ENCODE results near the gene SPOCK1.

The SPOCK1 gene

DNA sequence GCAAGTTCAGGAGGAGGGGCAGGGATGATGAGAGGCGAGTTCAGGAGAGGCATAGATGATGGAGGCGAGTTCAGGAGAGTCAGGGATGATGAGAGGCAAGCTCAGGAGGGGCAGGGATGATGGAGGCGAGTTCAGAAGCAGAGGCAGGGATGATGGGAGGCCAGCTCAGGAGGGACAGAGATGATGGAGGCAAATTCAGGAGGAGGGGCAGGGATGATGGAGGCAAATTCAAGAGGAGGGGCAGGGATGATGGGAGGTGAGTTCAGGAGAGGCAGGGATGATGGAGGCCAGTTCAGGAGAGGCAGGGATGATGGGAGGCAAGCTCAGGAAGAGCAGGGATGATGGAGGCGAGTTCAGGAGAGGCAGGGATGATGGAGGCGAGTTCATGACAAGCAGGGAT lies 17.8 kb upstream of the SPOCK1 start:
- no peak overlapping the region for H3K4me3 ChIP-seq (replicated peaks; ENCODE audit: low read depth, low read length)
- TF ChIP-seq, protein P1, sequence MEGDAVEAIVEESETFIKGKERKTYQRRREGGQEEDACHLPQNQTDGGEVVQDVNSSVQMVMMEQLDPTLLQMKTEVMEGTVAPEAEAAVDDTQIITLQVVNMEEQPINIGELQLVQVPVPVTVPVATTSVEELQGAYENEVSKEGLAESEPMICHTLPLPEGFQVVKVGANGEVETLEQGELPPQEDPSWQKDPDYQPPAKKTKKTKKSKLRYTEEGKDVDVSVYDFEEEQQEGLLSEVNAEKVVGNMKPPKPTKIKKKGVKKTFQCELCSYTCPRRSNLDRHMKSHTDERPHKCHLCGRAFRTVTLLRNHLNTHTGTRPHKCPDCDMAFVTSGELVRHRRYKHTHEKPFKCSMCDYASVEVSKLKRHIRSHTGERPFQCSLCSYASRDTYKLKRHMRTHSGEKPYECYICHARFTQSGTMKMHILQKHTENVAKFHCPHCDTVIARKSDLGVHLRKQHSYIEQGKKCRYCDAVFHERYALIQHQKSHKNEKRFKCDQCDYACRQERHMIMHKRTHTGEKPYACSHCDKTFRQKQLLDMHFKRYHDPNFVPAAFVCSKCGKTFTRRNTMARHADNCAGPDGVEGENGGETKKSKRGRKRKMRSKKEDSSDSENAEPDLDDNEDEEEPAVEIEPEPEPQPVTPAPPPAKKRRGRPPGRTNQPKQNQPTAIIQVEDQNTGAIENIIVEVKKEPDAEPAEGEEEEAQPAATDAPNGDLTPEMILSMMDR (IDR thresholded peaks at IDR 0.05; ENCODE audit: insufficient read depth, low read length, poor library complexity, severe bottlenecking) = no peak
- no peaks in the 10 kb centered on the region for H3K36me3 ChIP-seq (ENCODE audit: control insufficient read depth, insufficient read depth, low read length)
- no peaks in the 10 kb centered on the region; the same call in 1 of the 2 replicates for H3K27me3 ChIP-seq (replicated peaks; ENCODE audit: control insufficient read depth, insufficient read depth, low read length)
- no peak for DNase-seq (ENCODE audit: extremely low read depth, insufficient read length)

DNA sequence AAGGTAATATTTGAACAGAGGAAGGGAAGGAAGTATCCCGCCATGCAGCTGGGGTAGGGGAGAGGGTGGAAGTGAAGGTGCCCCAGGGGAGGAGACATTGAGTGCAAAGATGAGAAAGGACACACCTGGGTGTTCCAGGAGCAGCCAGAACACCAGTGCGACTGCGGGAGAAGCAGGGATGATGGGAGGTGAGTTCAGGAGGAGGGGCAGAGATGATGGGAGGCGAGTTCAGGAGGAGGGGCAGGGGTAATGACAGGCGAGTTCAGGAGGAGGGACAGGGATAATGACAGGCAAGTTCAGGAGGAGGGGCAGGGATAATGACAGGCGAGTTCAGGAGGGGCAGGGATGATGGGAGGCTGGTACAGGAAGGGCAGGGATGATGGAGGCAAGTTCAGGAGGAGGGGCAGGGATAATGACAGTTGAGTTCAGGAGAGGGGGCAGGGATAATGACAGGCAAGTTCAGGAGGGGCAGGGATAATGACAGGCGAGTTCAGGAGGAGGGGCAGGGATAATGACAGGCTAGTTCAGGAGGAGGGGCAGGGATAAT lies 17.2 kb upstream of the SPOCK1 start:
- no peak for DNase-seq (ENCODE audit: extremely low read depth, insufficient read length)
- H3K4me3 ChIP-seq (replicated peaks; ENCODE audit: low read depth, low read length) = no peak overlapping the region
- no peaks in the 10 kb centered on the region; the same call in 1 of the 2 replicates for H3K27me3 ChIP-seq (replicated peaks; ENCODE audit: control insufficient read depth, insufficient read depth, low read length)
- TF ChIP-seq, protein P1 (IDR thresholded peaks at IDR 0.05; ENCODE audit: insufficient read depth, low read length, poor library complexity, severe bottlenecking) = no peak
- no peaks in the 10 kb centered on the region for H3K36me3 ChIP-seq (ENCODE audit: control insufficient read depth, insufficient read depth, low read length)

DNA sequence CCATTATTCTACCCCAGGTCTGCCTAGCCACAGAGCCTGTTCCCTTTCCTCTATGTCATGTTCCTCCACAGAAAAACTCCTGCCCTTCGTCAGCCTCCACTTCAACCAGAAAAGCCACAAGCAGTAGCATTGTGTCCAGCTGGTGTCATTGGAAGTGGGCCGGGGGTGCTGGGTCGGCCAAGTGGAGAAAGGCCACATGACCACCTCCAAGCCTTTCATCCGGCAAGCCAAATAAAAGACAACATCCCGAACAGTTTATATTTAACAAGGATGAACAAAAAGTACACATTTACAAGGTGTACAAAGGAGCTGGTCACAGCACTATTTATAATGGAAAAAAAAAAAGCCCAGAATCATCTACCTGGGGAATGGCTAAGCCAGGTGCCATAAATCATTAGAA lies 16.1 kb upstream of the SPOCK1 start:
- H3K4me3 ChIP-seq (replicated peaks; ENCODE audit: low read depth, low read length) = no peak overlapping the region
- TF ChIP-seq, protein P1 (IDR thresholded peaks at IDR 0.05; ENCODE audit: insufficient read depth, low read length, poor library complexity, severe bottlenecking) = no peak
- no peaks in the 10 kb centered on the region; the same call in none of the 2 replicates for H3K27me3 ChIP-seq (replicated peaks; ENCODE audit: control insufficient read depth, insufficient read depth, low read length)
- DNase-seq (ENCODE audit: extremely low read depth, insufficient read length) = no peak
- H3K36me3 ChIP-seq (ENCODE audit: control insufficient read depth, insufficient read depth, low read length) = no peaks in the 10 kb centered on the region

DNA sequence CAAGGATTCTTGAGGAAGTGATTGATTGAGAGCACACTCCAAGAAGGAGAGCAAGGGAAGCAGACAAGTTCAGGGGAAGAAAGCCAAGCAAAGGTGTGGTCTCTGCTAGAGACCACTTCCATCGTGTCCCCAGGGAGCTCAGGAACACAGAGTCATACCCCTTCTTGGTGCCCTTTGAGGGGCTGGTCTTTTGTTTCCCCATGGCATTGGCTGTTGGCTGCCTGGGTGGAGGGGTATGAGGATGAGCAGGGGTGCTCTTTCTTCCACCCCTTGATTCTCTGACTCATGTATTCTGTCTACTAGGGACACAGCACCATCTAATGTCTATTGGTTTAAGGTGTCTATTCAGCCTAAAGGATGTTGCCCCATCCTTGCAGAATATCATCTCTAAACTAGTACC lies 11.5 kb upstream of the SPOCK1 start:
- TF ChIP-seq, protein P1 (IDR thresholded peaks at IDR 0.05; ENCODE audit: insufficient read depth, low read length, poor library complexity, severe bottlenecking) = no peak

DNA sequence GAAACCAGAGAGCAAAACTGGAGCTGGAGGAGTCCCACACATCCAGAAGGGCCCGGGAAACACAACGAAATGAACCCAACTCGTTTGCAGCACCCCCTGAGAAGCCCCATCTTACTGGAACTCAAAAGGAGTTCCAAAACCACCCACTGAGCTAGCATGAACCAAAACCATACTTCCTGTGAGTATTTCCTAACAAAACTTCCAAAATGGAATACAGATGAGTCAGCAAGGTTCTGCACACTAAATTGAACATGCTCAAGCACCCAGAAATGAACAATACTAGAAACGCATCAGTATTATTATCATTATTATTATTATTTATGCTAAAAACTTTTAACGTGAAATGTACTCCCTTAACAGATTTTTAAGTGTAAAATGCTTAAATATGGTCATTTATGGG lies 8.0 kb upstream of the SPOCK1 start:
- Histone ChIP-seq H3K36me3 (ENCODE audit: control insufficient read depth, insufficient read depth, low read length) (no peaks in the 10 kb centered on the region), H3K4me3 (replicated peaks; ENCODE audit: low read depth, low read length) (no peak overlapping the region), H3K27me3 (replicated peaks; ENCODE audit: control insufficient read depth, insufficient read depth, low read length) (no peaks in the 10 kb centered on the region; the same call in none of the 2 replicates)
- no peak for DNase-seq (ENCODE audit: extremely low read depth, insufficient read length)
- TF ChIP-seq, protein P1 (IDR thresholded peaks at IDR 0.05; ENCODE audit: insufficient read depth, low read length, poor library complexity, severe bottlenecking) = no peak

More for the DNA sequence above, 11.5 kb upstream of the SPOCK1 start:
- Histone ChIP-seq H3K27me3 (replicated peaks; ENCODE audit: control insufficient read depth, insufficient read depth, low read length) (no peaks in the 10 kb centered on the region; the same call in none of the 2 replicates), H3K36me3 (ENCODE audit: control insufficient read depth, insufficient read depth, low read length) (no peaks in the 10 kb centered on the region), H3K4me3 (replicated peaks; ENCODE audit: low read depth, low read length) (no peak overlapping the region)
- DNase-seq (ENCODE audit: extremely low read depth, insufficient read length) = no peak

DNA sequence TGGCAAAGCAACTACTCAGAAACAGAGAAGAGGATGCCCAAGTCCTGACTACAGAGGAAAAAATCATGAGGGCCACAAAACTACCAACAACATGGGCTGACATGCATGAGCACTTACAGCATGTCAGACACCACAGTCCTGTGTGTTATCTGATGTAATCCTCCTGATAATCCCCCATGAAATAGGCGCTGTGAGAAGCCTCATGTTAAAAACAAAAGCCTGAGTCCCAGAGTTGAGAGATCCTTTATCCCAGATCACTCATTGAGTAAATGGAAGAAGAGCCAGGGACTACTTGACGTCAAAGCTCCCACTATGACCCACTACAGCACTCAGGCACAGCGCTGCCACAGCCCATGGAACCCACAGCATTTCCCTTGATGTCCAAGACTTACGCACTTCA lies 7.2 kb upstream of the SPOCK1 start:
- Histone ChIP-seq H3K27me3 (replicated peaks; ENCODE audit: control insufficient read depth, insufficient read depth, low read length) (no peaks in the 10 kb centered on the region; the same call in none of the 2 replicates), H3K36me3 (ENCODE audit: control insufficient read depth, insufficient read depth, low read length) (no peaks in the 10 kb centered on the region), H3K4me3 (replicated peaks; ENCODE audit: low read depth, low read length) (no peak overlapping the region)
- no peak for DNase-seq (ENCODE audit: extremely low read depth, insufficient read length)
- TF ChIP-seq, protein P1 (IDR thresholded peaks at IDR 0.05; ENCODE audit: insufficient read depth, low read length, poor library complexity, severe bottlenecking) = no peak
